Measurements from ENCODE around the gene MGMT. TPM values are rescaled to one million over a fixed set of nuclear protein-coding genes. Genes with fewer than 3 reads are reported as not detected.
A peak's percentile ranks its signal among the peaks of the same experiment; 100 is the strongest.

Gene MGMT
- total and polyA plus RNA-seq, 2 donors (not counting 3 experiments of a cell fraction or from before 2014, with no cell fraction given), result 15.0 to 15.2 TPM

DNA sequence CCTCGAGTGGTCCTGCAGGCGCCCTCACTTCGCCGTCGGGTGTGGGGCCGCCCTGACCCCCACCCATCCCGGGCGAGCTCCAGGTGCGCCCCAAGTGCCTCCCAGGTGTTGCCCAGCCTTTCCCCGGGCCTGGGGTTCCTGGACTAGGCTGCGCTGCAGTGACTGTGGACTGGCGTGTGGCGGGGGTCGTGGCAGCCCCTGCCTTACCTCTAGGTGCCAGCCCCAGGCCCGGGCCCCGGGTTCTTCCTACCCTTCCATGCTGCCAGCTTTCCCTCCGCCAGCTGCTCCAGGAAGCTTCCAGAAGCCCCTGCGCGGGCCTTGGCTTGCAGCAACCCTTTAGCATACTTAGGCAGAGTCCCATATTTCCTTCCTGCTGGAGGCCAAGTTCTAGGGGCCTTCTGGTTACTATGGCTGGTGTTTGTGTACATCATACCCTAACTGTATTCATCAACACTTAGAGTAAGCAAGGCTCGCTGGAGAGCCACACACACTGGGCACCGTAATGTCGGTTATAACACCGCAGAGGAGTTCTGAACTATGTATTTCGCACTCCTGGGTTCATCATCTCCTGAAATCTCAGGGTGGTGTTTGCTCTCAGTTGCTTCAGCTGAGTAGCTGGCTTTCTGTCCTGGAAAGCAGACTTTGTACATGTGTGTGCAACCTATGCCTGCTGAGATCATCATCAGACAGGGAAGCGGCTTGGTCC is 471 bp downstream of the MGMT start:
- Histone ChIP-seq H3K9ac (replicated peaks; ENCODE audit: extremely low read depth, insufficient read depth, low read length) (peak overlapping the region; percentile 27), H3K9me1 (replicated peaks; ENCODE audit: control insufficient read depth, extremely low read depth, insufficient read depth, low read length) (no peaks in the 10 kb centered on the region), H3K4me3 (replicated peaks in 1 of 3; ENCODE audit: insufficient read depth in 1 of 3, low read depth in 1 of 3, low read length in 3 of 3) (peak overlapping the region; percentile 34 to 64 (median 63)), H3K27me3 (ENCODE audit: control insufficient read depth in 2 of 2, insufficient read depth in 2 of 2, low read length in 2 of 2) (no peaks in the 10 kb centered on the region), H2AFZ (ENCODE audit: low read depth, low read length) (peak overlapping the region; percentile 95), H3K9me3 (replicated peaks; ENCODE audit: control insufficient read depth, insufficient read depth, low read length) (no peaks in the 10 kb centered on the region), H3K4me2 (ENCODE audit: insufficient read depth, low read length) (peak overlapping the region; percentile 60), H3K4me1 (ENCODE audit: control insufficient read depth, extremely low read depth, insufficient read depth, low read length) (peaks cover 10% of the 10 kb centered on the region), H3K36me3 (ENCODE audit: control insufficient read depth in 2 of 2, extremely low read depth in 1 of 2, insufficient read depth in 2 of 2, low read length in 2 of 2) (no peaks in the 10 kb centered on the region), H3K79me2 (ENCODE audit: control insufficient read depth, insufficient read depth, low read length) (no peaks in the 10 kb centered on the region), H3K27ac (ENCODE audit: insufficient read depth, low read depth, low read length) (no peak overlapping the region), H4K20me1 (replicated peaks; ENCODE audit: control insufficient read depth, extremely low read depth, insufficient read depth, low read length) (no peaks in the 10 kb centered on the region)
- BruUV-seq (replicated peaks), result TSS peak; percentile 38
- intact Hi-C loops (cut with micrococcal nuclease), result loop anchor here (1.0 to 5.0 kb wide), 6 partner anchors 50 to 644 kb away; partner anchors contain the start of gene EBF3
- CTCF ChIA-PET, result interaction anchor here (1.0 kb wide), 1 partner anchor 642 kb away, joined by 3 read pairs; no protein-coding TSS in a partner anchor
- peak; percentile 4 for DNase-seq (ENCODE audit: low read depth, low spot score)
- dilution Hi-C loops (cut with MboI; ENCODE audit: extremely low pct_ligation_motif_present, low sequenced_read_pairs), result no loop called here
- FAIRE-seq, result no peak
- POLR2A ChIA-PET, result no interaction called here
- TF ChIP-seq MYC (IDR thresholded peaks at IDR 0.05; ENCODE audit: low read depth, low read length) (no peak), JUN (IDR thresholded peaks at IDR 0.05; ENCODE audit: borderline replicate concordance, insufficient read depth, insufficient read length, low read depth) (no peak), FOS (IDR thresholded peaks at IDR 0.05; ENCODE audit: borderline replicate concordance, insufficient read depth, low read length) (no peak), EZH2 (IDR thresholded peaks at IDR 0.05; ENCODE audit: borderline replicate concordance, low read depth, low read length, severe bottlenecking) (no peak), GATA2 (IDR thresholded peaks at IDR 0.05; ENCODE audit: insufficient read depth, insufficient read length, low read depth, low read length) (no peak), POLR2AphosphoS5 (IDR thresholded peaks at IDR 0.05; ENCODE audit: insufficient read depth, low read depth, low read length) (no peak), POLR2A (IDR thresholded peaks at IDR 0.05; ENCODE audit: low read depth, low read length) (no peak)
- TF ChIP-seq, protein P1, sequence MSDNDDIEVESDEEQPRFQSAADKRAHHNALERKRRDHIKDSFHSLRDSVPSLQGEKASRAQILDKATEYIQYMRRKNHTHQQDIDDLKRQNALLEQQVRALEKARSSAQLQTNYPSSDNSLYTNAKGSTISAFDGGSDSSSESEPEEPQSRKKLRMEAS (IDR thresholded peaks at IDR 0.05; ENCODE audit: insufficient read depth, insufficient read length), result no peak
- TF ChIP-seq, protein P2, sequence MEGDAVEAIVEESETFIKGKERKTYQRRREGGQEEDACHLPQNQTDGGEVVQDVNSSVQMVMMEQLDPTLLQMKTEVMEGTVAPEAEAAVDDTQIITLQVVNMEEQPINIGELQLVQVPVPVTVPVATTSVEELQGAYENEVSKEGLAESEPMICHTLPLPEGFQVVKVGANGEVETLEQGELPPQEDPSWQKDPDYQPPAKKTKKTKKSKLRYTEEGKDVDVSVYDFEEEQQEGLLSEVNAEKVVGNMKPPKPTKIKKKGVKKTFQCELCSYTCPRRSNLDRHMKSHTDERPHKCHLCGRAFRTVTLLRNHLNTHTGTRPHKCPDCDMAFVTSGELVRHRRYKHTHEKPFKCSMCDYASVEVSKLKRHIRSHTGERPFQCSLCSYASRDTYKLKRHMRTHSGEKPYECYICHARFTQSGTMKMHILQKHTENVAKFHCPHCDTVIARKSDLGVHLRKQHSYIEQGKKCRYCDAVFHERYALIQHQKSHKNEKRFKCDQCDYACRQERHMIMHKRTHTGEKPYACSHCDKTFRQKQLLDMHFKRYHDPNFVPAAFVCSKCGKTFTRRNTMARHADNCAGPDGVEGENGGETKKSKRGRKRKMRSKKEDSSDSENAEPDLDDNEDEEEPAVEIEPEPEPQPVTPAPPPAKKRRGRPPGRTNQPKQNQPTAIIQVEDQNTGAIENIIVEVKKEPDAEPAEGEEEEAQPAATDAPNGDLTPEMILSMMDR (IDR thresholded peaks at IDR 0.05; ENCODE audit: extremely low read depth in 1 of 2, insufficient read depth in 1 of 2, low read depth in 1 of 2, low read length in 2 of 2), result no peak
